GM18499 (cell line): Measurements from ENCODE around the gene TNRC6C.

ENCODE experiments used
- ATAC-seq: cut with Tn5 transposase; IDR thresholded peaks from one replicate; pipeline ENCODE4 v1.9.1; 2021; ENCODE audit warnings: moderate number of reproducible peaks; ENCODE audit not compliant: insufficient read depth, unreplicated experiment

TNRC6C gene, protein sequence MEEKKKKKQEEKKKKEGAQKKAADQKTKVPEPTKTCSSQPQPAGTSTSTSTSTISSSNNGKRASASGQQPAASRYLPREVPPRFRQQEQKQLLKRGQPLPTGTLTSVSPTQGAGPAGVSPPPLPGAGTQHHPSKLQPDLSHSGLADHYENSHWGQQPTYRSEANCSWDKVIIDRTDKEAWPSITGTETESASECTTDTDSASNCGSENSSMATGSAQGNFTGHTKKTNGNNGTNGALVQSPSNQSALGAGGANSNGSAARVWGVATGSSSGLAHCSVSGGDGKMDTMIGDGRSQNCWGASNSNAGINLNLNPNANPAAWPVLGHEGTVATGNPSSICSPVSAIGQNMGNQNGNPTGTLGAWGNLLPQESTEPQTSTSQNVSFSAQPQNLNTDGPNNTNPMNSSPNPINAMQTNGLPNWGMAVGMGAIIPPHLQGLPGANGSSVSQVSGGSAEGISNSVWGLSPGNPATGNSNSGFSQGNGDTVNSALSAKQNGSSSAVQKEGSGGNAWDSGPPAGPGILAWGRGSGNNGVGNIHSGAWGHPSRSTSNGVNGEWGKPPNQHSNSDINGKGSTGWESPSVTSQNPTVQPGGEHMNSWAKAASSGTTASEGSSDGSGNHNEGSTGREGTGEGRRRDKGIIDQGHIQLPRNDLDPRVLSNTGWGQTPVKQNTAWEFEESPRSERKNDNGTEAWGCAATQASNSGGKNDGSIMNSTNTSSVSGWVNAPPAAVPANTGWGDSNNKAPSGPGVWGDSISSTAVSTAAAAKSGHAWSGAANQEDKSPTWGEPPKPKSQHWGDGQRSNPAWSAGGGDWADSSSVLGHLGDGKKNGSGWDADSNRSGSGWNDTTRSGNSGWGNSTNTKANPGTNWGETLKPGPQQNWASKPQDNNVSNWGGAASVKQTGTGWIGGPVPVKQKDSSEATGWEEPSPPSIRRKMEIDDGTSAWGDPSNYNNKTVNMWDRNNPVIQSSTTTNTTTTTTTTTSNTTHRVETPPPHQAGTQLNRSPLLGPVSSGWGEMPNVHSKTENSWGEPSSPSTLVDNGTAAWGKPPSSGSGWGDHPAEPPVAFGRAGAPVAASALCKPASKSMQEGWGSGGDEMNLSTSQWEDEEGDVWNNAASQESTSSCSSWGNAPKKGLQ (N-terminal part only)

GRCh38 chr17:77957857-77958715 lies at the start of gene TNRC6C:
TSS of gene TNRC6C (plus strand) at chr17:77958703. CDS start at chr17:78004207, 45,504 bp downstream.
- ATAC-seq: no peak

DNA sequence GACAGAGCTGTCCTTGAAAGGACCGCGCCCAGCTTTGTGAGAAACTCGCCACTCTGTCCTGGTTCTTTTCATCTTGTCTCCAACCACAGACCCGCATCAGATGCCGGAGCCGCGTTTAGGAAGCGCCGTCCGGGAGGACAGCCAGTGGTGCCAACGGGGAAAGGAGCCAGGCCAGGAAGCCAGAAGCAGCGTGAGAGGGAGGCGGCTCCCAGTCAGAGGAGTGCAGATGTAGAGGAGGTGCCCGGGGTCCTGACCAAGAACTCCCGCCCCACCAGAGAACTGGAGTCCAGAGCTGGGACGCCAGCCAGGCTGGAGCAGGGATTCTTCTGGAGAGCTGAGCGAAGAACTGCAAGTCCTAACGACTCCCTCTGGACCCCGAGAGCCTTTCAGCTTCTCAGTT lies 49.3 kb upstream of the TNRC6C start:
- no peak for ATAC-seq

DNA sequence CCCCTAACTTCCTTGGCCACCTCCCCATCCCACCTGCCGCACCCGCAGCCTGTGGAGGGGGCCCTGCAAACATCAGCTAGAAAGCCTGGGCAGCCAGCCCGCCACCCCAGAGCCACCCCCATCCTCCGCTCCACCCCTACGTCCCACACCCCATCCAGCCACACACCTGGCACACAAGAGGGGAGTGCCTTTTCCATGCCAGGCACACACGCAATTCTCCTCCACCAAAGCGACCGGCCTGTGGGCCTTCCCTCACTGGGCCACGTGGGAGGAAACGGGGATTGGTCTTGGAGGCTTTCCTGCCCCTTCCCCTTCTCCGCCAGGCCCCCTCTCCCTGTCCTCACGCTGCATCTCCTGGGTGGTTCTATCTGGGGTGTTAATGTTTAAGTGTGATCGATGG lies 48.7 kb upstream of the TNRC6C start:
- ATAC-seq: no peak

GRCh38 chr17:77914385-77915254 lies 43.9 kb upstream of the TNRC6C start:
- ATAC-seq: no peak

DNA sequence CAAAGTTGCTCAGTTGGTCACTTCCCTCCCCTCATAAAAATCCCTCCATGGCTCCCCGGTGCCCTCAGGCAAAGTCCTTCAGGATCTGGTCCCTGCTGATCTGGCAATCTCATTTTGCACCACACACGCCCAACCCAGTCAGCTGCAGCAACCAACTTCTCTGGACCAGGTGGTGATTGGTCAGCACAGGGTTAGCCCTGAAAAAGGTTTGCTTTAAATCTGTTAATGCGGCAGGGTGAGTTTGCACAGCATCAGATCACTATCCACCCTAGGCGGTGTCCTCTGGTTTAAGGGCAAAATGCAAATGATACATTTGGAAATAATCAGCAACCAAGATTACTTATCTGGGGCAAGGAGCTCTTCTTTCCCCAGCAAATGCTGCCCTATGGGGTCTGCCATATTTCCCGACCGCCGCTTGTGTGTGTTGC lies 42.9 kb upstream of the TNRC6C start:
- ATAC-seq: no peak

GRCh38 chr17:77916264-77916663 lies 42.2 kb upstream of the TNRC6C start:
- ATAC-seq: no peak

- no peak for ATAC-seq
Measured at GRCh38 chr17:77916703-77917481, 41.6 kb upstream of the TNRC6C start.

- no peak for ATAC-seq
Measured at GRCh38 chr17:77919276-77919675, 39.2 kb upstream of the TNRC6C start.

- no peak for ATAC-seq
Measured at GRCh38 chr17:77923135-77923534, 35.4 kb upstream of the TNRC6C start.

DNA sequence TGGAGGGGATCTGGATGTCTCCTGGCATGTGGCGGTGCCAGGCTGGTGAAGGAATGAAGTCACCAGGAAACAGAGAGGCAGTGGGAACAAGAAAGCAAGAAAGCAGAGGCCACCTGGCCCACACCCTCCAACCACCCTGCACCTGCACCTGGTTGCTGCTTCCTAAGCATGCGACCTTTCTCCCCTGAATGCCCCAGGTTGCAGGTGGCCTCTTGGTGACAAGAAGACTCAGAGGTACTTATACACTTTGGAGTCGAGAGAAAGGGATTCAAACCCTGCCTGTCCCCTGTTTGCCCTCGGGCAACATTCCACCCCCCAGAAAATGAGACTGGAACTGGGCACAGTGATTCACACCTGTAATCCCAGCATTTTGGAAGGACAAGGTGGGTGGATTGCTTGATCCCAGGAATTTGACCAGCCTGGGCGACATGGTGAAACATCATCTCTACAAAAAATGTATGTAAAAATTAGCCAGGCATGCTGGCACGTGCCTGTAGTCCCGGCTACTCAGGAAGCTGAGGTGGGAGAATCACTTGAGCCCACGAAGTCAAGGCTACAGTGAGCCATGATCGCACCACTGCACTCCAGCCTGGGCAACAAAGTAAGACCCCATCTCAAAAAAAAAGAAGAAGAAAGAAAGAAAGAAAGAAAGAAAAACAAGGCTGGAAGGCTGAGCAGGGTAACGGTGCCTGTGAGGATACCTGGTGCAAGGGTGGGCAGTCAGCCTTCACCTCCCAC lies 34.6 kb upstream of the TNRC6C start:
- ATAC-seq: no peak

DNA sequence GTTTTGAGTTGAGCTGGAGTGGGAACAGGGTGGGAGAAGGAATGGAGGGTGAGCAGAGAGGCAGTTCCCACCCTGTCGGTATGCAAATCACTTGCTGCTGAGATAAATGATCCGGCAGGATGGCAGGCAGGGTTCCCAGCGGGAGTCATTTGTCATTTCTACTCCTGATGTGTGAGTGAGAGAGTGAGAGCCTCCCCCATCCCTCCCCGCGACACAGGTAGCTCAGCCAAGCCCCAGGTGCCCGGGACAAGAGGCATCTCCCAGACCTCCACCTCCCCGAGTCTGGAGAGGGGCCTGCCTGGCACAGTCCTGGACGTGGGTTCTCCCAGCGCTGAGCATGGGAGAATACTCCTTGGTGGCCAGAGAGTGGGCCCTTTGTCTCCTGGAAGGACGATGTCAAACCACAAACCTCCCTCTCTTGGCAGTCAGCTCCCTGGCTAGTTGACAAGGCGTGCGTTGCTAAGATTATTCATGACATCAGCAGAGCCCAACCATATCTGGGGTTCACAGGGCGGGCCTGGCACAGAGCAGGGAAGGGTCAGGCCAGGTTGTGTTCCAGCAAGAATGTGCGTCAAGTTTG lies 33.7 kb upstream of the TNRC6C start:
- ATAC-seq: no peak

DNA sequence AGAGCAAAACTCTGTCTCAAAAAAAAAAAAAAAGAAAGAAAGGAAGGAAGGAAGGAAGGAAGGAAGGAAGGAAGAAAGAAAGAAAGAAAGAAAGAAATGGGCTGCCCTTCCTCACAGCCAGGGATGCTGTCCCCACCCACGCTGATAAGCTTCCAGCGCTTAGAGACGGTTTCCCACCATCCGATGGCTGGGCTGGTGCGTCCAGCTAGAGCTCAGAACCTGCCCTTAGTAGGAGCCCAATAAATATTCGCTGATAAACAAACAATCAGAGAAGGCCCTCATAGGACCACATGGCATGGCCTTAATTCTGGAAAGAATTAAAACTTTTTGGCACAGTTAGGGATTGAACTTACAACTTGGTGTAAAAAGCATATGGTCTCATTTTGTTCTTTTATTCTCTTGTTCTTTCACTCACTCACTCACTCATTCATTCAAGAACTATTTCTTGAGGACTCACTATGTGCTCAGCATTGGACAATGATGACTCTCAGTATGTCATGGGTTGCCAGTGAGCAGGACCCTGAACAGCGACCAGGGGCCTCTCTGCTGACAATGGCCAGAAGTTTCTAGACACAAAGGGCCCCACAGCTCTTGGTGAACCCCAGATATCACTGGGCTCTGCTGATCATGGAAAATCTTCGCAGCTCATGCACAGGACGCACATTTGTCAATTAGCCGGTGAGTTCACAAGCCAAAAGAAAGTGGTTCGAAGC lies 32.5 kb upstream of the TNRC6C start:
- no peak for ATAC-seq

- ATAC-seq: no peak
Measured at GRCh38 chr17:77926981-77927380, 31.5 kb upstream of the TNRC6C start.

DNA sequence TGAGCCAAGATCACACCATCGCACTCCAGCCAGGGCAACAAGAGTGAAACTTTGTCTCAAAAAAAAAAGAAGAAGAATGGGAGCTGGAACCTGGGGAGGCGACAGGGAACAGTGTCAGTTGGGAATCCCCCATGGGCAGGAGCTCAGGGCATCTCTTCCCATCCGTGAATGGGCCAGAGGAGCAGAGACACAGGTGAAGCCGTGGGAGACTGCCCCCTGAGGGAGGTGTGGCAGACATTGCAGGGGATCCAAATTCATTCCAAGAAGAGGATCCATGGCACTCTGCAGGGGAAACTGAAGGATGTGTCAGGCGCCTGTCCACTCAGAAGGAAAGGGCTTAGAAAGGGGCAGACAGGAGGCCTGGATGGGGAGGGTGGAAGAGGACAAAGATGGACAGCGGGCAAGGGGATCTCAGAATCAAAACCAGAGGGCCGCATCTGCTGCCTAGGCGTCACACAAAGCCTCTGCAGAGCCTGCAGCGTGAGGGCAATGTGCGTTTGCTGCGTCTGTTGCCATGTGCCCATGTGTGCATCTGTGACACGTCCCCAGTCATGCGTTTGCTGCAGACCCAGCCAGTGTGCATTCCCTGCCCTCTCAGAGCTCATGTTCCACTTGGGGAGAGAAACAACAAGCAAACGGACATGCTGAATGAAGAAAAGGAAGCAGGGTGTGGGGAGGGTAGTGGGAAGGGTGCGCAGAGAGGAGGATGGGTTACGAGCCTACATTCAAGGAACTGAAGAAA lies 30.6 kb upstream of the TNRC6C start:
- no peak for ATAC-seq

- no peak for ATAC-seq
Measured at GRCh38 chr17:77928519-77929179, 29.9 kb upstream of the TNRC6C start.
